CD4-positive, alpha-beta T cell (primary cell): ENCODE data around the gene UGT2B11. TPM values are rescaled to one million over a fixed set of nuclear protein-coding genes. Genes with fewer than 3 reads are reported as not detected.
"Not testable (repeated sequence)": the region's sequence is repeated elsewhere in the genome, so short reads cannot be mapped to it uniquely, and the experiment has no call there.

Experiments used
- ATAC-seq: fragments of 200-7000 bp; cut with Tn5 transposase; one replicate; pipeline ENCODE4 v1.10.0; 2022; ENCODE audit warnings: mild to moderate bottlenecking; ENCODE audit not compliant: poor library complexity
- CTCF ChIA-PET: fragments of 350-600 bp; sonication (Branson Sonifier 250); formaldehyde crosslinking; loops from one replicate; lab custom pipeline; 2021; ENCODE audit warnings: antibody characterized with exemption, inconsistent platforms; lab: Charles Lee
- POLR2A ChIA-PET: fragments of 350-600 bp; sonication (Branson Sonifier 250); formaldehyde crosslinking; loops from one replicate; lab custom pipeline; 2021; ENCODE audit warnings: antibody characterized with exemption, inconsistent platforms; lab: Charles Lee
- DNase-seq, 14 experiments: peaks; one replicate each; pipeline ENCODE4 v3.0.0-alpha.2; 2013 to 2020; ENCODE audit warnings: mixed read lengths in 2 of 14
- H3K27ac ChIP-seq, 2 donors: one replicate each; pipeline versions ENCODE4 v1.5.1 to v1.7.0; 2013; ENCODE audit warnings: low read length in 2 of 2, low read depth in 1 of 2, mild to moderate bottlenecking in 1 of 2
- H3K27me3 ChIP-seq, 2 experiments: 1 replicate in 1 of 2; 2 replicates in 1 of 2; pipeline versions ENCODE4 v1.6.1 to v1.7.0; 2013; ENCODE audit warnings: low read length in 2 of 2, control low read depth in 1 of 2, mild to moderate bottlenecking in 1 of 2, moderate library complexity in 1 of 2; ENCODE audit not compliant: insufficient read depth in 2 of 2, control insufficient read depth in 1 of 2
- H3K36me3 ChIP-seq: one replicate; pipeline ENCODE4 v1.6.1; 2013; ENCODE audit warnings: low read length, control low read depth; ENCODE audit not compliant: insufficient read depth
- H3K4me1 ChIP-seq: one replicate; pipeline ENCODE4 v1.6.1; 2013; ENCODE audit warnings: low read length, control low read depth; ENCODE audit not compliant: insufficient read depth
- H3K4me3 ChIP-seq: one replicate; pipeline ENCODE4 v1.5.1; 2013; ENCODE audit warnings: mild to moderate bottlenecking, low read length, moderate library complexity
- H3K9me3 ChIP-seq, 2 experiments: 1 replicate in 1 of 2; 2 replicates in 1 of 2; pipeline versions ENCODE4 v1.6.1 to v1.7.0; 2013; ENCODE audit warnings: low read length in 2 of 2, mild to moderate bottlenecking in 2 of 2, control low read depth in 1 of 2, moderate library complexity in 1 of 2; ENCODE audit not compliant: control insufficient read depth in 1 of 2, insufficient read depth in 1 of 2
- H3K27ac Mint-ChIP-seq: one replicate; pipeline ENCODE4 v1.8.0; 2020; ENCODE audit warnings: mixed read lengths
- H3K27me3 Mint-ChIP-seq: one replicate; pipeline ENCODE4 v1.8.0; 2021; ENCODE audit warnings: mixed read lengths
- H3K36me3 Mint-ChIP-seq: one replicate; pipeline ENCODE4 v1.8.0; 2021; ENCODE audit warnings: low read depth, mixed read lengths
- H3K4me1 Mint-ChIP-seq: one replicate; pipeline ENCODE4 v1.8.0; 2021; ENCODE audit warnings: low read depth, mixed read lengths
- H3K4me3 Mint-ChIP-seq: one replicate; pipeline ENCODE4 v1.8.0; 2020; ENCODE audit warnings: mild to moderate bottlenecking, mixed read lengths
- H3K9me3 Mint-ChIP-seq: one replicate; pipeline ENCODE4 v1.8.0; 2020; ENCODE audit warnings: mixed read lengths
- intact Hi-C, 2 experiments: fragments of 100-400 bp; cut with DNase I in 1 of 2; cut with micrococcal nuclease in 1 of 2; formaldehyde crosslinking; loops; one replicate each; pipeline versions ENCODE4 v1.15.1 to v1.9.0; 2023 to 2025; cut with DNase I, micrococcal nuclease
- total RNA-seq, 174 experiments: library from RNA in 2 of 174; stranded (reverse) in 2 of 174; gene quantifications; one replicate each; pipeline ENCODE4 v1.2.3 and lab custom pipeline; 2021 to 2026
- TF ChIP-seq, protein P1 (sequence below): fragments of 200-600 bp; IDR thresholded peaks from one replicate; pipeline ENCODE4 v1.8.0; 2022; ENCODE audit warnings: antibody characterized with exemption, mild to moderate bottlenecking

UGT2B11 gene
- total RNA-seq, 2 experiments from 2014 or later, result not detected

DNA sequence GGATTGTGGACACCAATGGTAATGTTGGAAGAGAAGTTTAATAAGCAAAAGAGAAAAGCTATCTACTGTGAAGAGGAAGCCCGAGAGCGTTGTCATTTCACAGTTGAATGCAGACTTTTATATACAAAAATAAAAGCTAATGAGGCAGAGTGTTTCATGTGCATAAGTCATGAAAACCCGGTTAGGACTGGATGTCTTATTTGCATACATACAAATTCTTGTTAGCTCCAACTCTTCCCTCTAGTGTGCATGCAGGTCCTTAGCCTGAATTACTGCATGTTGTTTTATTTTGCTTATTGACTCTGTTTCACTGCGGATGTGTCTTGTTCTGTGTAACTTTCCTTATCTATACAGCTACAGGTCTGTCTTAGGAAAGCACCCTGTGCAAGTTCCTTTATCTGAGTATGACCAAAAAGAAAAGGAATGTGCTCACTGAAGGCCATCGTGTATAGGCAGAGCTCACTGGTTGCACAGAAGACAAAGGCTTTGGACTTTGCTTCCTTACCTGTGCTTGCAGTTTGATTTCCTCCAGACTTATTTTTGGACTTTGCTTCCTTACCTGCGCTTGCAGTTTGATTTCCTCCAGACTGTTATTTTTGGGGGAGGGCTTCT, 25.1 kb upstream of the UGT2B11 start:
- no peaks in the 10 kb centered on the region for H3K36me3 ChIP-seq
- Mint-ChIP-seq H3K4me1 (no peaks in the 10 kb centered on the region), H3K4me3 (no peak overlapping the region), H3K27ac (no peak overlapping the region), H3K9me3 (peaks cover 1% of the 10 kb centered on the region), H3K27me3 (no peaks in the 10 kb centered on the region), H3K36me3 (no peaks in the 10 kb centered on the region)
- ATAC-seq (no peak), DNase-seq (no peak)
- no peaks in the 10 kb centered on the region for H3K4me1 ChIP-seq
- CTCF ChIA-PET, result no interaction called here
- TF ChIP-seq, protein P1, sequence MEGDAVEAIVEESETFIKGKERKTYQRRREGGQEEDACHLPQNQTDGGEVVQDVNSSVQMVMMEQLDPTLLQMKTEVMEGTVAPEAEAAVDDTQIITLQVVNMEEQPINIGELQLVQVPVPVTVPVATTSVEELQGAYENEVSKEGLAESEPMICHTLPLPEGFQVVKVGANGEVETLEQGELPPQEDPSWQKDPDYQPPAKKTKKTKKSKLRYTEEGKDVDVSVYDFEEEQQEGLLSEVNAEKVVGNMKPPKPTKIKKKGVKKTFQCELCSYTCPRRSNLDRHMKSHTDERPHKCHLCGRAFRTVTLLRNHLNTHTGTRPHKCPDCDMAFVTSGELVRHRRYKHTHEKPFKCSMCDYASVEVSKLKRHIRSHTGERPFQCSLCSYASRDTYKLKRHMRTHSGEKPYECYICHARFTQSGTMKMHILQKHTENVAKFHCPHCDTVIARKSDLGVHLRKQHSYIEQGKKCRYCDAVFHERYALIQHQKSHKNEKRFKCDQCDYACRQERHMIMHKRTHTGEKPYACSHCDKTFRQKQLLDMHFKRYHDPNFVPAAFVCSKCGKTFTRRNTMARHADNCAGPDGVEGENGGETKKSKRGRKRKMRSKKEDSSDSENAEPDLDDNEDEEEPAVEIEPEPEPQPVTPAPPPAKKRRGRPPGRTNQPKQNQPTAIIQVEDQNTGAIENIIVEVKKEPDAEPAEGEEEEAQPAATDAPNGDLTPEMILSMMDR, result no peak
- intact Hi-C loops, result loop anchor here in 1 of 2 experiments (2.0 kb wide), 1 partner anchor 69 kb away; no protein-coding TSS in a partner anchor
- peaks cover 0 to 1% of the 10 kb centered on the region in 2 experiments for H3K9me3 ChIP-seq
- H3K27me3 ChIP-seq, result no peaks in the 10 kb centered on the region
- no peak overlapping the region for H3K4me3 ChIP-seq
- H3K27ac ChIP-seq, result no peak overlapping the region
- POLR2A ChIA-PET, result no interaction called here

DNA sequence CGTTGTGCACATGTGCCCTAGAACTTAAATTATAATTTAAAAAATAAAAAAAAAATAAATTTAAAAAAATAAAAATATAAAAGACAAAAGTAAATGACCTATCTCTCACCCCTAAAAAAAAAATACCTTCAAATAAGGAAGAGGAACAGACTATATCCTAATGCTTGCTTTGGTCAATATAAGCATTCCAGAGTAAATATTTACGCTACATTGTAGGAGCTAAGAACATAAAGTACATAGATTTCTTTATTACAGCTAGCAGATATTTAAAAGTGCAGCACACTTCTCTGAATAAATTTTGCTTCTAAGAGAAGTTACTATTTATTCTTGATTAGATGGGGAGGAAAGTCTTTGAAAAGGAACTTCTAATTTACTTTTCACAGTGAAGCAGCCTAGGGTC, 24.5 kb upstream of the UGT2B11 start:
- intact Hi-C loops, result no loop called here
- no peak for DNase-seq
- H3K27me3 ChIP-seq, result no peaks in the 10 kb centered on the region
- Mint-ChIP-seq H3K4me3 (no peak overlapping the region), H3K4me1 (no peaks in the 10 kb centered on the region), H3K27me3 (no peaks in the 10 kb centered on the region), H3K9me3 (peaks cover 1% of the 10 kb centered on the region), H3K36me3 (no peaks in the 10 kb centered on the region), H3K27ac (no peak overlapping the region)
- no peak overlapping the region for H3K27ac ChIP-seq
- no peak overlapping the region for H3K4me3 ChIP-seq
- POLR2A ChIA-PET, result no interaction called here
- ATAC-seq, result no peak
- no peaks in the 10 kb centered on the region for H3K4me1 ChIP-seq
- H3K9me3 ChIP-seq, result no peaks in the 10 kb centered on the region
- H3K36me3 ChIP-seq, result no peaks in the 10 kb centered on the region
- TF ChIP-seq, protein P1, result no peak
- CTCF ChIA-PET, result no interaction called here

DNA sequence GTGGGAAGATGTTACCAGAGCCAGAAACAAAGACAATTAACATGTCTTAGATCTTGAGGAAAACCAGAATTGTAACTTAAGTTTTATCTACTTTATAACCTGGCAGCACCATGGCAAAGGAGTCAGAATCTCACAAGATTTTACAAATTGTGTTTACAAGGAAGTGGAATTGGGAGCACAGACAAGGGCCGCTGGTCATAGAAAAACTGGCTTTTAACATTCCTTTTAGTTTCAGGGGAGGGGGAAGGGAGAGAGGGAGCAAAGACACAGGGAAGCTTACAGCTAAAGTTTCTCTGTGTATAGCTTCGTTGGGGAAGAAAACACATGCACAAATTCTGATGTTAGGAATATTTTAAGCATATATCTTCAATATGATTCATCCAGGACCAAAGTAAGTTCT, 10.3 kb upstream of the UGT2B11 start:
- CTCF ChIA-PET, result no interaction called here
- intact Hi-C loops, result no loop called here

DNA sequence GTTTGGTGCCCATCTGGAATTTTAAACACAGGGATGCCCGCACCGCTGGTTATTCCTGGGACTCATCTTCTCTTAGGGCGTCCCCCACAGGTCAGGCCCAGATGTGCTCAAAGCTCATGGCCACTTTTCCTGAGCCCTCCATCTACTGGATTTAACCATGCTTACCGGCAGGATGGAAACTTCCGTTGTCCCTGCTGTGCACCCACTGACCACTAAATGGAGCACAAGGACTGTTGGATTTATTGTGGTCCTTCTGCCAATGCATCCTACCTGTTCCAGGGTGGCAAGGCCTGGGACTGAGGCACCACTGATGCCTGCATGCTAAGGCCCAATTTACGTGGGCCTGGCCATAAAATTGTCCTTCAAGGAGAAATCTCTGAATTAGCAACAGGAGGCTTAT, 8.7 kb upstream of the UGT2B11 start:
- H3K27me3 ChIP-seq, POLR2A ChIA-PET, H3K4me3 ChIP-seq, H3K36me3 Mint-ChIP-seq, H3K4me1 ChIP-seq, CTCF ChIA-PET, H3K9me3 ChIP-seq, intact Hi-C loops, DNase-seq, ATAC-seq, H3K36me3 ChIP-seq, H3K27ac Mint-ChIP-seq, H3K4me3 Mint-ChIP-seq, H3K4me1 Mint-ChIP-seq, H3K27me3 Mint-ChIP-seq, H3K9me3 Mint-ChIP-seq, H3K27ac ChIP-seq: not testable (repeated sequence)

More for the DNA sequence above, 10.3 kb upstream of the UGT2B11 start:
- H3K4me3 ChIP-seq, result no peak overlapping the region
- no peaks in the 10 kb centered on the region for H3K27me3 Mint-ChIP-seq
- H3K4me1 Mint-ChIP-seq, result no peaks in the 10 kb centered on the region
- POLR2A ChIA-PET, result no interaction called here
- no peaks in the 10 kb centered on the region for H3K36me3 ChIP-seq
- TF ChIP-seq, protein P1, result no peak
- H3K27ac Mint-ChIP-seq, result no peak overlapping the region
- DNase-seq (no peak), ATAC-seq (no peak)
- no peak overlapping the region for H3K4me3 Mint-ChIP-seq
- no peaks in the 10 kb centered on the region for H3K27me3 ChIP-seq
- no peaks in the 10 kb centered on the region for H3K9me3 ChIP-seq
- H3K4me1 ChIP-seq, result no peaks in the 10 kb centered on the region
- no peaks in the 10 kb centered on the region for H3K36me3 Mint-ChIP-seq
- no peaks in the 10 kb centered on the region for H3K9me3 Mint-ChIP-seq
- no peak overlapping the region for H3K27ac ChIP-seq

DNA sequence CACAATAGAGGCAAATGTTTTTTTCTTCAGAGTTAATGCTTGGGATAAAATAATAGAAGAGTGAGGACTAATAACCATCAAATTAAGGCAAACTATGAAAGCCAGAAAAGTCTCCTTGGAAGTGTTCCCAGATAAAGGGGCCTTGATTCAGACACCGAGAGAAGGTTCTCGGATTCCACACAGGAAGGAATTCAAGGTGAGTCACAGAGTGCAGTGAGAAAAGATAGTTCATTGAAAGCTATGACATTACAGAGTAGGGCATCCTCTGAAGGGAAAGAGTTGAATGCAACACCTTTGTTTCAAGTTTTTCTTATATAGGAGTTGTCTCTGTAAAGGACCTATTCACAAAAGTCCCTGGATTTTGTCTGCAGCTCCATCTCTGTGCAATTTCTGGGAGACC, 3.9 kb upstream of the UGT2B11 start:
- H3K4me1 ChIP-seq, POLR2A ChIA-PET, ATAC-seq, H3K27ac ChIP-seq, H3K9me3 ChIP-seq, CTCF ChIA-PET, H3K9me3 Mint-ChIP-seq, H3K36me3 ChIP-seq, intact Hi-C loops, H3K4me3 Mint-ChIP-seq, H3K4me3 ChIP-seq, H3K27me3 ChIP-seq, H3K4me1 Mint-ChIP-seq, H3K27ac Mint-ChIP-seq, DNase-seq, H3K36me3 Mint-ChIP-seq, H3K27me3 Mint-ChIP-seq: not testable (repeated sequence)
